ENCODE results near the gene LDLRAD3.

The LDLRAD3 gene

DNA sequence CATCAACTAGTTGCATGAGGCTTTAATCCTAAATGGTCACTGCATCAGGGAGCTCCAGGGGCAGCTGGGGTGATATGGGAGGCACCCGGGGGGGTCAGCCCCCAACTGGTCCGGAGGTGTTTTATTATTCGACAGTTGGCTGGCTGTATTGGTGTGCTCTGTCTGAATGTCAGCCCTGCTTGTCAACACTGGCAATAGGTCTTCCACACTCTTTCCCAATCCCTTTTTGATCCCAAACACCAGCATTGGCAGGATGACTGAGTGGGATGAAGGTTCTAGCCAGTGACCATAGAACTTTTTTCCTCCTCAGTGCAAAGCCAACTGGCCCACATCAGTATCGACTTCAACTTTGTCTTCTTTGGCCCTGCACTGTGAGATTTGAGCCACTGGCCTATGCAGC, 8.9 kb upstream of the LDLRAD3 start:
- no peaks in the 10 kb centered on the region for H3K79me2 ChIP-seq (ENCODE audit: insufficient read depth, low read length)
- H3K9ac ChIP-seq (ENCODE audit: low read depth, low read length): no peak overlapping the region
- H3K36me3 ChIP-seq (ENCODE audit: insufficient read depth, low read length): no peaks in the 10 kb centered on the region
- no peak overlapping the region for H2AFZ ChIP-seq (ENCODE audit: low read depth, low read length)
- DNase-seq (no peak), ATAC-seq (ENCODE audit: insufficient read depth, low read depth) (no peak)
- H3K9me3 ChIP-seq (ENCODE audit: insufficient read depth, low read length, severe bottlenecking): no peaks in the 10 kb centered on the region
- H3K27ac ChIP-seq (ENCODE audit: low read length): no peak overlapping the region
- TF ChIP-seq, protein P1, sequence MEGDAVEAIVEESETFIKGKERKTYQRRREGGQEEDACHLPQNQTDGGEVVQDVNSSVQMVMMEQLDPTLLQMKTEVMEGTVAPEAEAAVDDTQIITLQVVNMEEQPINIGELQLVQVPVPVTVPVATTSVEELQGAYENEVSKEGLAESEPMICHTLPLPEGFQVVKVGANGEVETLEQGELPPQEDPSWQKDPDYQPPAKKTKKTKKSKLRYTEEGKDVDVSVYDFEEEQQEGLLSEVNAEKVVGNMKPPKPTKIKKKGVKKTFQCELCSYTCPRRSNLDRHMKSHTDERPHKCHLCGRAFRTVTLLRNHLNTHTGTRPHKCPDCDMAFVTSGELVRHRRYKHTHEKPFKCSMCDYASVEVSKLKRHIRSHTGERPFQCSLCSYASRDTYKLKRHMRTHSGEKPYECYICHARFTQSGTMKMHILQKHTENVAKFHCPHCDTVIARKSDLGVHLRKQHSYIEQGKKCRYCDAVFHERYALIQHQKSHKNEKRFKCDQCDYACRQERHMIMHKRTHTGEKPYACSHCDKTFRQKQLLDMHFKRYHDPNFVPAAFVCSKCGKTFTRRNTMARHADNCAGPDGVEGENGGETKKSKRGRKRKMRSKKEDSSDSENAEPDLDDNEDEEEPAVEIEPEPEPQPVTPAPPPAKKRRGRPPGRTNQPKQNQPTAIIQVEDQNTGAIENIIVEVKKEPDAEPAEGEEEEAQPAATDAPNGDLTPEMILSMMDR (IDR thresholded peaks at IDR 0.05; ENCODE audit: borderline replicate concordance, extremely low read depth, low read length, poor library complexity, severe bottlenecking): no peak
- H3K27me3 ChIP-seq (ENCODE audit: insufficient read depth, low read length, poor library complexity): peaks cover 18% of the 10 kb centered on the region
- no peaks in the 10 kb centered on the region for H3K4me1 ChIP-seq (ENCODE audit: insufficient read depth, low read length)
- H4K20me1 ChIP-seq (ENCODE audit: insufficient read depth, low read length): no peaks in the 10 kb centered on the region
- no peak overlapping the region for H3K4me3 ChIP-seq (ENCODE audit: low read depth in 1 of 2, low read length in 2 of 2)
- H3K4me2 ChIP-seq (ENCODE audit: insufficient read depth, low read length): no peak overlapping the region

DNA sequence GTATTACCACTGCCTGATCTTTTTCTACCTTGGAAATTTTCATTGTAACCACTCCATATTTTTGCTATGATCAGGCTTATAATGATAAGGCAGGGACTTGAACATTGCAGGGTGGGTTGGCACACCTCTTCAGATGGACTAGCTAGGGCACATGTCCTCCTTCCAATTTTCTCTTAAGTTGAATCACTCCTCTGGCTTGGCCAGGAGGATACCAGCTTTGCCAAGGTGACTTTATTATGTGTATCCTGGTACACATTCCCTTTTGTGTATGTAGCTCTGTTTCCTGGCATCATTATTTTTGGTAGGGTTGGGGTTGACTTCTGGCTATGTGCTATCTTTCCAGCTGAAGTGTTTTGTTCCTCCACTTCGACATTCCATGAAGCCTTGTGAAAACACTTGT, 8.5 kb upstream of the LDLRAD3 start:
- ATAC-seq (ENCODE audit: insufficient read depth, low read depth) (no peak), DNase-seq (no peak)
- Histone ChIP-seq H4K20me1 (ENCODE audit: insufficient read depth, low read length) (no peaks in the 10 kb centered on the region), H3K27me3 (ENCODE audit: insufficient read depth, low read length, poor library complexity) (peaks cover 18% of the 10 kb centered on the region), H3K4me3 (ENCODE audit: low read depth in 1 of 2, low read length in 2 of 2) (no peak overlapping the region), H3K27ac (ENCODE audit: low read length) (no peak overlapping the region), H3K4me2 (ENCODE audit: insufficient read depth, low read length) (no peak overlapping the region), H3K9ac (ENCODE audit: low read depth, low read length) (no peak overlapping the region), H3K4me1 (ENCODE audit: insufficient read depth, low read length) (no peaks in the 10 kb centered on the region), H3K36me3 (ENCODE audit: insufficient read depth, low read length) (no peaks in the 10 kb centered on the region), H3K79me2 (ENCODE audit: insufficient read depth, low read length) (no peaks in the 10 kb centered on the region), H2AFZ (ENCODE audit: low read depth, low read length) (no peak overlapping the region), H3K9me3 (ENCODE audit: insufficient read depth, low read length, severe bottlenecking) (no peaks in the 10 kb centered on the region)
- TF ChIP-seq EZH2 (IDR thresholded peaks at IDR 0.05; ENCODE audit: borderline replicate concordance, low read depth, low read length, severe bottlenecking): no peak
- TF ChIP-seq, protein P1 (IDR thresholded peaks at IDR 0.05; ENCODE audit: borderline replicate concordance, extremely low read depth, low read length, poor library complexity, severe bottlenecking): no peak

DNA sequence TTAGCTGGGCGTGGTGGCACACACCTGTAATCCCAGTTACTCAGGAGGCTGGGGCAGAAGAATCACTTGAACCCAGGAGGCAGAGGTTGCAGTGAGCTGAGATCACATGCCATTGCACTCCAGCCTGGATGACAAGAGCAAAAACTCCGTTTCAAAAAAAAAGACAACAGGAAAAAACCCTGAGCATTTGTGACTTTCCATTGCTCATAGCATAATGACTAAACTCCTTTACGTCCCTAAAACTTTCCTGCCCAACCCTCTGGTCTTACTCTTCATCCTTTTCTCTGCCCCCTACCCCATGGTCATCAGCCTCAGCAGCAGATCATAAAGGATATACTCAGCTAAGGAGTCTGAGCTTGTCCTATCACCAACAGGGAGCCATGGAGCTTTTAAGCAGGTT, 6.8 kb upstream of the LDLRAD3 start:
- Histone ChIP-seq H3K27ac (ENCODE audit: low read length) (no peak overlapping the region), H2AFZ (ENCODE audit: low read depth, low read length) (no peak overlapping the region), H3K4me2 (ENCODE audit: insufficient read depth, low read length) (no peak overlapping the region), H3K4me3 (ENCODE audit: low read depth in 1 of 2, low read length in 2 of 2) (no peak overlapping the region), H3K79me2 (ENCODE audit: insufficient read depth, low read length) (no peaks in the 10 kb centered on the region), H3K9me3 (ENCODE audit: insufficient read depth, low read length, severe bottlenecking) (no peaks in the 10 kb centered on the region), H3K9ac (ENCODE audit: low read depth, low read length) (no peak overlapping the region), H3K27me3 (ENCODE audit: insufficient read depth, low read length, poor library complexity) (peaks cover 14% of the 10 kb centered on the region), H4K20me1 (ENCODE audit: insufficient read depth, low read length) (no peaks in the 10 kb centered on the region), H3K36me3 (ENCODE audit: insufficient read depth, low read length) (no peaks in the 10 kb centered on the region), H3K4me1 (ENCODE audit: insufficient read depth, low read length) (no peaks in the 10 kb centered on the region)
- TF ChIP-seq, protein P1 (IDR thresholded peaks at IDR 0.05; ENCODE audit: borderline replicate concordance, extremely low read depth, low read length, poor library complexity, severe bottlenecking): no peak
- TF ChIP-seq EZH2 (IDR thresholded peaks at IDR 0.05; ENCODE audit: borderline replicate concordance, low read depth, low read length, severe bottlenecking): no peak
- DNase-seq (no peak), ATAC-seq (ENCODE audit: insufficient read depth, low read depth) (no peak)

DNA sequence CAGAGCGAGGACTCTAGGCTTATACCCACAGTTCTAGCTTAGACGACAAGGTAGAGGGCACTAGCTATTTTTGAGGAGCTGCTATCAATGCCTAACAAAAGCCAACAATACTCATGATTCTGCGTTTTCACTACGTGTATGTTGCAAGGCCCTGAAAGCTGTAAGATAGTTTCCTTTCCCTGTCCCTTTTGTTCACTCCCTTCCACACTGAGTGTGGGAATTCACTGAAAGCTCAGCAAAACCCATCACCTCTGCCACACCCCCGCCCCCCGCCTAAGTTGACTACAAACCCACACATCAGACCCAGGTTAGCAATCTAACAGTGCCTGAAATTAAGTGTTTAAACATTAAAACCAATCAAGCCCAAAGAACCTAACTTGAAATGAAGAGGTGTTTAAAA, 6.2 kb upstream of the LDLRAD3 start:
- DNase-seq (no peak), ATAC-seq (ENCODE audit: insufficient read depth, low read depth) (no peak)
- Histone ChIP-seq H3K9ac (ENCODE audit: low read depth, low read length) (no peak overlapping the region), H4K20me1 (ENCODE audit: insufficient read depth, low read length) (no peaks in the 10 kb centered on the region), H3K27me3 (ENCODE audit: insufficient read depth, low read length, poor library complexity) (peaks cover 10% of the 10 kb centered on the region), H3K36me3 (ENCODE audit: insufficient read depth, low read length) (no peaks in the 10 kb centered on the region), H3K4me2 (ENCODE audit: insufficient read depth, low read length) (no peak overlapping the region), H3K27ac (ENCODE audit: low read length) (no peak overlapping the region), H3K79me2 (ENCODE audit: insufficient read depth, low read length) (no peaks in the 10 kb centered on the region), H2AFZ (ENCODE audit: low read depth, low read length) (no peak overlapping the region), H3K9me3 (ENCODE audit: insufficient read depth, low read length, severe bottlenecking) (no peaks in the 10 kb centered on the region), H3K4me3 (ENCODE audit: low read depth in 1 of 2, low read length in 2 of 2) (no peak overlapping the region), H3K4me1 (ENCODE audit: insufficient read depth, low read length) (no peaks in the 10 kb centered on the region)
- TF ChIP-seq, protein P1 (IDR thresholded peaks at IDR 0.05; ENCODE audit: borderline replicate concordance, extremely low read depth, low read length, poor library complexity, severe bottlenecking): no peak
- no peak for TF ChIP-seq EZH2 (IDR thresholded peaks at IDR 0.05; ENCODE audit: borderline replicate concordance, low read depth, low read length, severe bottlenecking)

All from DND-41 (cell line).